HG03139 (cell line): ENCODE results near the gene TSC22D2.

Experiments
- ATAC-seq: cut with Tn5 transposase; IDR thresholded peaks from one replicate; pipeline ENCODE4 v1.9.1; 2021; ENCODE audit not compliant: unreplicated experiment

TSC22D2 gene

DNA sequence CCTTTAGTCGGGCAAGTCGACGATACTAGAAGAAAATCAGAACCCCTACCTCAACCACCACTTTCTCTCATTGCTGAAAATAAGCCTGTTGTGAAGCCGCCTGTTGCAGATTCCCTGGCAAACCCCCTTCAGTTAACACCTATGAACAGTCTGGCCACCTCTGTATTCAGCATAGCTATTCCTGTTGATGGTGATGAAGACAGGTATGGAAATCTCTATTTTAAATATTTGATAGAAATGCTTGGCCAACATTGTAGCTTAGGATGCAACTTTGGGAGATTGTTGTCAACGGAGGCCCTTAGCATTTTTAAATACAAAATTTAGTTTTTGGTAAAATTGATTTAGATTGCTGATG lies 3.0 kb downstream of the TSC22D2 start:
- ATAC-seq = no peak

- ATAC-seq = no peak
Measured at GRCh38 chr3:150411546-150411945, 3.4 kb downstream of the TSC22D2 start.

- ATAC-seq = no peak
Measured at GRCh38 chr3:150411976-150412375, 3.9 kb downstream of the TSC22D2 start.

- no peak for ATAC-seq
Measured at GRCh38 chr3:150412561-150413231, 4.6 kb downstream of the TSC22D2 start.

DNA sequence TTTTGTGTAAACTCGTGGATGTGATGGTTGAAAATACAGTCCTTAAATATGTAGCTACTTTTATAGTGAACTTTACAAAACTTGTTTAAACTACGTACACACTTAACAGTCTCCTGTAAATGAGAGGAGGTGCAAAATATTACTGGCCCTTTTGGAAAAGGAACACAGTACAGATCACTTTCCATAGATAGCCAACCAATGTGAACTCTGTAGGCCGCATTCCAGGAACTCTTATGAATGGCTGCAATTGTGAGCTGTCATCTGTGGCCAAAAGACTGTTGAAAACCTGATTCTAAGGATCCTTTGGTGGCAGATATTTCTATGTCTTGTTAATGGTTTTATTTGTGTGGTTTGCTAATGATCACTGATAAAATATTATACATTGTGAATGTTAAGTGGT lies 6.2 kb downstream of the TSC22D2 start:
- ATAC-seq = no peak

GRCh38 chr3:150414959-150415358 lies 6.9 kb downstream of the TSC22D2 start:
- ATAC-seq = no peak

DNA sequence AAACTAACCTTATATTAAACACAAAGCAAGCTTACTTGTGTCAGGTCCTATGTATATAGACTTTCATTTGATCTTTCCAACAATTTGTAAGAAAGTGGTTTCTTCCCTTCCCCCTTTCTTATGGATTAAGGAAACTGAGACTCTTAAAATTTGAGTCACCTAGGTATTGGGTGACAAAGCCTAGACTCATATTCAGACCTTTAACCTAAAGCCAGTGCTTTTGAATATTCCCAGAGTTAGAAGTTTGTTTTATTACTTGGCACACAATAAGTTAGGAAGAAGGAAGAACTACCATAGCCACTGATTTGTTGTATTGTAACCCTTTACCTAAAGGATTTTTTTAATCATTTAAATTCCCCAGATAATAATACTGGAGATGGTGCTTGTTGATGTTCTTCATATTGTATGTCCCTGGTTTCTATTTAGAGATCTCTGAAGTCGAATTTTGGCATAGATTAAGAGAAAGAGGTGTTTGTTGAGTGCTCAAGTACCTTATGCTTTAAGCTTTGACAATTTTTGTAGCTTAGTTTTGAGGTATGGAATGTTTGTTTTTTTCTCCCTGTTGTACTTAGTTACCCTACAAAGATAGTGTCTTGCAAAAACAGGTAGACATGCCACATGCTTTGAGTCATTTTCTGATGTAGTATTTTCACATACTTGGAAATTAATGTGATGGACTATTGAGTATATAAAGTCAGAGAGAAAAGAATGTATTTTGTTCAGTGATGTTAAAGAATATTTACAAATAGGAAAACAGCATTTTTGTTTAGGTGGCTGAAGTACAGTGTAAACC lies 11.2 kb downstream of the TSC22D2 start:
- ATAC-seq = no peak

DNA sequence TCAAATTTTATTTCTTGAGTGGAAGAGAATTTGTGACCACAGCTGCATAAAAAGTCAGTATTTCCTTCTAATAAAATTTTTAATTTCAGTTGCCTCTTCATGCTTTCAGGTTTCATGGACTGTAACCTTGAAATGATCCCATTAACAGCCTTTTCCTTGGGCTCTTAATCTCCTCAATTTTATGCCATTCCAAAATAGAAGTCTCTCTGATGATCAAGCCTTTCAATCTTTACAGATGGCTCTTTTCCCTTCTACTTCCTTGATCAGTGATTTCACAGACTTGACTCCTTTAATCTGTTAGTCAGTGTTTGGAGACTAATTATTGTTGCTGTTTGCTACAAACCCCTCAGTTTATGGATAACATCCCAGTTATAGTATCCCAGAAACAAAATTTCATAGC lies 11.9 kb downstream of the TSC22D2 start:
- no peak for ATAC-seq

DNA sequence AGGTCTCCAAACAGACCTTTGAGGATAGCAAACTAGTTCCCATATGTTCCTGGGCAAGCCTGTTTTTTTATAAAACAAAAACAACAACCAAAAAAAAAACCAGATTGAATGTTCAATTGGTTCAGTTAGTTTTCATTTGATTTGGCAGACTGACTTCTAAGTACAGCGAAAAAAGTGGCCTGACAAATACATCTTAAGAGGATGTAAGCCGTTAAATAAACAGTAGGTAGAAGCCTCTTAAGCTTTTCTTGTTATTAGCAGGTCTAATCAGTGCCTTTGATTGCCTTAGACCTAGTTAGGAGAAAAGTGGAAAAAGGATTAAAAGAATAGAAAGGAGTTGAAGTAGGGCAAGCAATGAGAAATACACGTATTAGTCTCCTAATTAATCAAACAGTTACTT lies 13.2 kb downstream of the TSC22D2 start:
- no peak for ATAC-seq

- ATAC-seq = no peak
Measured at GRCh38 chr3:150421799-150422548, 13.9 kb downstream of the TSC22D2 start.

- ATAC-seq = no peak
Measured at GRCh38 chr3:150422907-150423306, 14.8 kb downstream of the TSC22D2 start.

DNA sequence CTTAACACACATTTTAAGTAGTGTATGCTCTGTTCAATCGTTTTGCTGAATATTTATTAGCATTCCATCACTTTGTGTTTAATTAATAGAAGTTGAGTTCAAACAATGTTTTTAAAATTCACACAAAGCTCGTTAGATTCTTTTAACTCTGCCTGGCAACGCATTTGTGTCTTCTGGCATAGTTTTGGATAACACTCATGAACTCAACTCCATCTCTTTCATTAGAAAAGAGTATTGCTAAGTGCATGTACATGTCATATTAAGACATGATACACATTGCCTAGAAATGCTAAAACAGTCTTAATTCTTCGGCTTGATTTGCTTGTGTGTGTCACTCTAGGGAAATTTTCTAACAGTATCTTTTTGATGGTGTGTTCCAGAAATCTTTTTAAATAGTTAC lies 15.7 kb downstream of the TSC22D2 start:
- no peak for ATAC-seq

- ATAC-seq = no peak
Measured at GRCh38 chr3:150426292-150426691, 18.2 kb downstream of the TSC22D2 start.

DNA sequence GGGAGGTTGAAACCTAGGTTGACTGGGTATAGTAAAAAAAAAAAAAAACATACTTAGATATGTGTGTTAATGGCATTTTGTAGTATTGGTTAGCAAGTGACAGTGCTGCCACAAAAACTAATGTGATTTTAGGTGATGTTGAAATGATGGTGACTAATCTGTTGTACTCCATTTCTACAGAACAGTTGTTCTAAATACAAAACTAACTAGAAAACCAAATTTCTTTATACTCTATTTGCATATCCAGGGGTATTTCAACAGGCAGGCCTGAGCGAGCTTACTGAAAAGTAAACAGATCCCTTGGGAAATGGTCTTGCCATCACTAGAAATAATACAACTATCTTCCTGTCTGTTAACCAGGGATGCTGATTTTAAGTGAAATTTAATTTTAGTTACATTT lies 20.5 kb downstream of the TSC22D2 start:
- no peak for ATAC-seq

- ATAC-seq = no peak
Measured at GRCh38 chr3:150429767-150430671, 21.9 kb downstream of the TSC22D2 start.

DNA sequence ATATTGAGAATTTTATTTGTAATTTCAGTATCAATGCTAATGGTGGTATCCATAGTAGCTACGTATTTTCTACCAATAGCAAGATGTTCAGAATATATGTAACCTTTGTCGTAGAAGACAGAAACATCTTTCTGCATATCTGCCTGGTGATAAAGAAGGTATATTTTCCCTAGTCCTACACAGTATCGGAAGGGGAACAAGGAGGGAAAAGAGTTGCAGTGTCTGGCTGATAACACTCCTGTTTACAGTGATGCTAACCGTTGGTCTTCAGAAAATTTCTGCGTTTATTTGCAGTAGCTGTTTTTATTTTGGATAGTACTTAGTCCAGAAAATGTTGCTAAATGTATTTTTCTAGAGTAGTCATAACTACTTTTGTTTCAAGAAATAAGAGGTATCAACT lies 25.2 kb downstream of the TSC22D2 start:
- no peak for ATAC-seq

- ATAC-seq = no peak
Measured at GRCh38 chr3:150434234-150434633, 26.1 kb downstream of the TSC22D2 start.

DNA sequence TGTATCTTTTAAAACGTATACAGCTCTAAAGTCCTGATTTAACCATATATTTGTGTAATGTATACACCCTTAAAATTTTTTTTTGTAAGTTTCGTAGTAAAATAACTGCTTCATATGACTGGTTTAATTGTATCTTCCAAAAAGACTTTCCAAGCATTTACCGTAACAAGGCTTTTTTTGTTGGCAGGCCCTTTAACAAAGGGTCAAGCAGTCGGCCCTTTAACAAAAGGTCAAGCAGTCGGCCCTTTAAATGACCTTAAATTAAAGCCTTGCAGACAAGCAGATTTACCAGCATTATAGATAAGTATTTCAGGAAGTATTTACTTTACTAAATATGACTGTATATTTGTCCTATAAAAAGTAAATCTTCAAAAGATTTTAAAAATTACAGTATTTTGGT lies 28.1 kb downstream of the TSC22D2 start:
- no peak for ATAC-seq

DNA sequence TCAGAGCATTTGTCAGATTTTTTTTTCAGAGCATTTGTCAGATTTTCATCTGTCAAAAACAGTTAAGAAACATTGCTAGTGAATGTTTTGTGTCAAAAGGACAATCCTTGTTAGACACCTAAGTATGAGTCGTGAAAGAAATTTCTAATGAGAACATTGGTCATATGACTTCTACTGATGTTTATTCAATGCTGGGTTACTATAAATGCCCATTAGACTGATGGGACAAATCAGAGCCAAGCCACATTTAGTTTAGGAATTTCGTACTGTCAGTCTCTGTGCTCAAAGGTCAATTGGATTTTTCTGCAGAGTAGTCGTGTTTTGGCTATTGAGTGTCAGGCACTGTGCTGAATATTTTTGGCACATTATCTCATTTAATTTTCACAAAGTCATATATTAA lies 31.6 kb downstream of the TSC22D2 start:
- no peak for ATAC-seq

GRCh38 chr3:150443331-150443741 lies 35.2 kb downstream of the TSC22D2 start:
- ATAC-seq = no peak

- ATAC-seq = no peak
Measured at GRCh38 chr3:150444371-150444770, 36.3 kb downstream of the TSC22D2 start.
